Prostate gland (tissue), 2 donors: ENCODE measurements around the gene CFAP61. TPM values are rescaled to one million over a fixed set of nuclear protein-coding genes. Genes with fewer than 3 reads are reported as not detected.

Experiments
- DNase-seq: peaks from one replicate; pipeline ENCODE4 v3.0.0-alpha.2; 2019; ENCODE audit warnings: low spot score
- H3K27ac ChIP-seq, 2 donors: fragments of 200-600 bp; sonication (generic); 2 replicates each; pipeline ENCODE4 v1.5.1; 2017 to 2019
- H3K27me3 ChIP-seq: fragments of 200-600 bp; sonication (generic); replicated peaks from 2 replicates; pipeline ENCODE4 v1.5.1; 2019; ENCODE audit not compliant: insufficient read depth
- H3K36me3 ChIP-seq, 2 donors: fragments of 200-600 bp; sonication (generic); 1 replicate in 1 of 2; 2 replicates in 1 of 2; pipeline versions ENCODE4 v1.5.1 to v1.8.1; 2017 to 2019
- H3K4me1 ChIP-seq: fragments of 200-600 bp; sonication (generic); replicated peaks from 2 replicates; pipeline ENCODE4 v1.5.1; 2019
- H3K4me3 ChIP-seq, 2 donors: fragments of 200-600 bp; sonication (generic); 2 replicates each; pipeline ENCODE4 v1.5.1; 2017 to 2019
- H3K9me3 ChIP-seq: fragments of 200-600 bp; sonication (generic); 2 replicates; pipeline ENCODE4 v1.5.1; 2017
- POLR2A ChIP-seq: fragments of 450-650 bp; IDR thresholded peaks from one replicate; pipeline ENCODE4 v1.6.1; 2016; ENCODE audit warnings: antibody characterized with exemption, mild to moderate bottlenecking
- POLR2AphosphoS5 ChIP-seq: sonication (generic); formaldehyde crosslinking; IDR thresholded peaks from one replicate; pipeline ENCODE4 v1.6.1; 2017; ENCODE audit warnings: antibody characterized with exemption
- WGBS: methylation state at CpG from one replicate; pipeline ENCODE4 v1.1.5; 2018; 5-methylcytosine and 5-hydroxymethylcytosine counted together
- intact Hi-C: fragments of 100-400 bp; cut with DNase I; formaldehyde crosslinking; loops from one replicate; pipeline ENCODE4 v1.14.2; 2022
- total RNA-seq, 2 donors: library from RNA; depleted of rRNA; stranded (reverse); fragments of >200 nt; gene quantifications; one replicate each; pipeline ENCODE4 v1.1.0, GENCODE V29; 2016
- TF ChIP-seq, protein P1 (sequence below), 4 experiments: fragments of 200-600 bp in 2 of 4; fragments of 450-650 bp in 2 of 4; sonication (generic) in 2 of 4; IDR thresholded peaks; 1 replicate in 3 of 4; 2 replicates in 1 of 4; pipeline ENCODE4 v1.5.1; 2016 to 2019; ENCODE audit warnings: antibody characterized with exemption in 4 of 4, mild to moderate bottlenecking in 2 of 4, moderate library complexity in 2 of 4

CFAP61 gene
- total RNA-seq, 2 donors from 2014 or later: 0.14 to 8.1 TPM

DNA sequence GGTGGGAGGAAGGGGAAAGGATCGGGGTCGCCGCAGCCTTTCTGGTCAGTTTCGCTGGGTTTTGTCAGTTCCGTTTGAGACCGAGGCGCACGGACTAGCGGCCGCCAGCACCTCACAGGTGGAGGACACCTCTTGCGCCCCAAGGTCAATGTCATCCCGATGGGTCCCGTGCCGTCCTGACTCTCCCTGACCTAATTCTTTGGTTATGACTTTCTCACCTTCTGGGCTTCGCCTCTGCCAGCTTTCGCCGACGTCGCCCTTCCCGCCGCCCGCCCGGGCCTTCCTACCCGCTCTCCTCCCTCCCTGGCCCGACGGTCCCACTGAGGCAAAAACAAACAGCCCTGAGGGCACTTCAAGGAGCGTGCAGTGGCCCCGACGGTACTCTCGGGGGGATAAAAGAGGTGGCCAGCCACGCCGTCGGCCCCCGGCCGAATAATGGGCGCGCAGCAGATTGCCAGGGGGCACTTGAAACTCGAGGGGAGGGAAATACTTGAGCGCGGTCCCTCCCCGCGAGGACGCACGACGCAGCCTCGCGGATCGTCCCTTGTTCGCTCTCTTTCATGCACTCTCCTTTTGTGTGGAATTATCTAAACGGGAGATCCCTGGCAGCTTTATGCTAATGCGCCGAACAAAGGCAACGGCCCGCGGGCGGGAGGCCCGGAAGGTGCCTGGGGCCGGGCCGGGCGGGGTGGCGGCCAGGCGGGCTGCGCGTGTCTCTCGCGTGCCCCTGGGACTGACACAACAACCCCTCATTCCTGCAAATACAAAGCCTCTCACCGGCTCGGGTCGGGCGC is 311.7 kb downstream of the CFAP61 start:
- H3K4me3 ChIP-seq: no peak overlapping the region
- peaks cover 35% of the 10 kb centered on the region for H3K27me3 ChIP-seq
- H3K9me3 ChIP-seq: no peaks in the 10 kb centered on the region
- H3K4me1 ChIP-seq: peaks cover 5% of the 10 kb centered on the region
- no peak overlapping the region for H3K27ac ChIP-seq
- no peaks in the 10 kb centered on the region for H3K36me3 ChIP-seq
- DNase-seq: no peak
- 3% methylated on average over 58 of the region's 70 CpGs for WGBS
- intact Hi-C loops: no loop called here
- TF ChIP-seq, protein P1, sequence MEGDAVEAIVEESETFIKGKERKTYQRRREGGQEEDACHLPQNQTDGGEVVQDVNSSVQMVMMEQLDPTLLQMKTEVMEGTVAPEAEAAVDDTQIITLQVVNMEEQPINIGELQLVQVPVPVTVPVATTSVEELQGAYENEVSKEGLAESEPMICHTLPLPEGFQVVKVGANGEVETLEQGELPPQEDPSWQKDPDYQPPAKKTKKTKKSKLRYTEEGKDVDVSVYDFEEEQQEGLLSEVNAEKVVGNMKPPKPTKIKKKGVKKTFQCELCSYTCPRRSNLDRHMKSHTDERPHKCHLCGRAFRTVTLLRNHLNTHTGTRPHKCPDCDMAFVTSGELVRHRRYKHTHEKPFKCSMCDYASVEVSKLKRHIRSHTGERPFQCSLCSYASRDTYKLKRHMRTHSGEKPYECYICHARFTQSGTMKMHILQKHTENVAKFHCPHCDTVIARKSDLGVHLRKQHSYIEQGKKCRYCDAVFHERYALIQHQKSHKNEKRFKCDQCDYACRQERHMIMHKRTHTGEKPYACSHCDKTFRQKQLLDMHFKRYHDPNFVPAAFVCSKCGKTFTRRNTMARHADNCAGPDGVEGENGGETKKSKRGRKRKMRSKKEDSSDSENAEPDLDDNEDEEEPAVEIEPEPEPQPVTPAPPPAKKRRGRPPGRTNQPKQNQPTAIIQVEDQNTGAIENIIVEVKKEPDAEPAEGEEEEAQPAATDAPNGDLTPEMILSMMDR (IDR thresholded peaks at IDR 0.05): no peak
- TF ChIP-seq POLR2AphosphoS5: no peak
- no peak for TF ChIP-seq POLR2A

DNA sequence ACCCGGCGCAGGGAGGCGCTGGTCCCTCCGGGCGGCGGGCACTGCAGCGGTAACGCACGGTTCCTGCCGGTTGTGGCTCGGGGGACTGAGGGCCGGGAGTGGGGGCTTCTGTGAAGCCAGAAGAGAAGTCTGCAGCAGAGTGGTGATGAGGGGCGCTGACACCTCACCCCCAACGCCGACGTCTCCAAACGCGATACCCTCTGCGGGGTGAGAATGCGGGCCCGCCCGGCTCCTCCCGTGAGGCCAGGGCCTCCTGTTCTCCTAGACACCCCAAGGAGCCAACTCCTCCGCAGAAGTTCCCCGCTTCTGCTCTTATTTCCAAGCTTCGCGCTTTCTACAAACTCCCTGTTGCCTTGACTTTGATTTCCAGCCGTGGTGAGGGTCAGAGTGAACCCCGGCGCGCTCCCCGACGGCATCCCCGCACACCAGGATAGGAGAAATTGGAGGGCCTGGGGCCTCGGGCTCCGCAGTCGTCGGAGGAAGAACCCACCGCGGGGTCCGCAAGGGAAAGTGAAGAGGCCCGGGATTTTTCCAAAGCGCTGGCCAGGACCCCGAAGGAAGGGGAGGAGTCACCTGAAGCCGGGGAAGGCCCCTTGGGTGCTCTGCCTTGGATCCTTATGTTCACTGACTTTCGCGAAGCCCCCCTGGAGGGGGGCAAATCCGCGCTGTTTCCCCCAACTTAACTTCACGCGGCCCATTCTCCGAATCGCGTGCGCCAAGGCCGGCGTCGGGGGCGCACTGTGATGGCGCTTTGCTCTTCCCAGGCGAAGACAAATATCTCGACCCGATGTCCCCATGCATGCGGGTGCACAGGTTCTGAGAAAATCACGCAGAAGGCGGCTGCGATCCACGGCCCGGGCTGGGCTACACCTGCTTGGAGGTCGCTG is 312.5 kb downstream of the CFAP61 start:
- Histone ChIP-seq H3K27me3 (peaks cover 42% of the 10 kb centered on the region), H3K36me3 (no peaks in the 10 kb centered on the region), H3K4me3 (no peak overlapping the region), H3K27ac (no peak overlapping the region), H3K4me1 (peaks cover 10% of the 10 kb centered on the region), H3K9me3 (no peaks in the 10 kb centered on the region)
- no peak for DNase-seq
- no peak for TF ChIP-seq POLR2AphosphoS5
- TF ChIP-seq, protein P1 (IDR thresholded peaks at IDR 0.05): no peak
- no peak for TF ChIP-seq POLR2A
- intact Hi-C loops: no loop called here
- WGBS: 7% methylated on average over 60 of the region's 70 CpGs

DNA sequence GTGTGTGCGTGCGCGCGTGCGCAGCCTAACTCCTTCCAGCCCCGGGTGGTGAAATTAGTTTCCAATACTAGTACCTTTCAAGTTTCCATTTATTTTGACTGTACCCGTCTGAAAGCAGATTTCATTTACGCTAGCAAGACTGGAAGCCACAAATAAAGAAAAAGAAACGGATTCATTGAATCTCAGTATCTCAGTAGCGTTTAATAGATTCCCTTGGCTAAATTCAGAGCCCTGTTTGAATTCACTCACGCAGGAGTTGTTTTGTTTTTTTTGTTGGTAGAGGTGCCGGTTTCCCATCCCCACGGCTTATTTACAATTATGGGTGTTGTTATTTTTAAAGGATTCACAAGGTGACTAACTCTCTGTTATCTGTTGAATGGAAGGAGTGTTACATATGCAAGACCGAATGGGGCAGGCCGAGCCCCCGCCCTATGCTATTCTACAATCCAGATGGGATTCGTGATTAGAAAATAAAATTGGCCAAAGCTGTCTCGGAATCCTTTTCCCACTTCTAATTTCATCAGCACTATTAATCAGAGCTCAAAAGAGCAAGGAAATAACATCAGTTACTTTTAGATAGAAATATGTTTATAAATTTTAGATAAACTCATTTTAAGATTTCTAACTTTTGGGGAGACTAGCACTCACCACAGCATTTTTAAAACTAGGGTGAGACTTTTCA is 313.3 kb downstream of the CFAP61 start:
- Histone ChIP-seq H3K4me3 (no peak overlapping the region), H3K4me1 (peaks cover 10% of the 10 kb centered on the region), H3K27me3 (peaks cover 49% of the 10 kb centered on the region), H3K27ac (no peak overlapping the region), H3K36me3 (no peaks in the 10 kb centered on the region), H3K9me3 (no peaks in the 10 kb centered on the region)
- WGBS: 13% methylated on average over 18 of the region's 18 CpGs
- TF ChIP-seq, protein P1 (IDR thresholded peaks at IDR 0.05): no peak
- TF ChIP-seq POLR2A (no peak), POLR2AphosphoS5 (no peak)
- intact Hi-C loops: no loop called here
- DNase-seq: no peak

DNA sequence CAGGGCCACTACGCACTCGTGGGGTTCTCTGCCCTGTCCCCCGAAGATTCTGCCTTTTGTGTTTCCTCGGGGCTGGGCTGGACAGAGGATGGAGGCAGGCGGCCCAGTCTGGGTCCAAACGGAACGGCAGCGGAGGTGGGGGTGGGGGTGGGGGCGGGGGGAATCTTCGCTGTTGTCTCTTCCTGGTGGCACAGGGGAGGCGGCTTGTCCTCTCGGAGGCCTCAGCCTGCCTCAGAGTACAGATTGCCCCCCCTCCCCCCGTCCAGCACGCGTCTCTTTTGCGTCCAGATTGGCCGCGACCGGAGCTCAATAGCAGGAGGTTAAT is 314.2 kb downstream of the CFAP61 start:
- Histone ChIP-seq H3K9me3 (no peaks in the 10 kb centered on the region), H3K27me3 (peaks cover 58% of the 10 kb centered on the region), H3K36me3 (no peaks in the 10 kb centered on the region), H3K27ac (no peak overlapping the region), H3K4me1 (peaks cover 10% of the 10 kb centered on the region), H3K4me3 (no peak overlapping the region)
- no peak for TF ChIP-seq POLR2A
- no peak for TF ChIP-seq POLR2AphosphoS5
- TF ChIP-seq, protein P1 (IDR thresholded peaks at IDR 0.05): no peak
- no peak for DNase-seq
- WGBS: 12% methylated on average over 8 of the region's 19 CpGs
- intact Hi-C loops: no loop called here
